ENCODE results near the gene SMARCC1.

GRCh38 chr3:47605652-47606051, 176.0 kb downstream of the SMARCC1 start:
- TF ChIP-seq ELK1 (IDR thresholded peaks at IDR 0.05; ENCODE audit: low read depth, low read length) = no peak
- TF ChIP-seq CTCF (IDR thresholded peaks at IDR 0.05) = no peak
- no peak for TF ChIP-seq POLR2A (IDR thresholded peaks at IDR 0.05; ENCODE audit: low read length)
- no peak for TF ChIP-seq HDAC2 (IDR thresholded peaks at IDR 0.05)
- TF ChIP-seq EP300 (IDR thresholded peaks at IDR 0.05) = no peak
- TF ChIP-seq RAD21 (conservative IDR thresholded peaks at IDR 0.05 in 1 of 2, IDR thresholded peaks at IDR 0.05 in 1 of 2) = no peak
- TF ChIP-seq KDM5A (IDR thresholded peaks at IDR 0.05) = no peak

Measured in A549 (cell line).